Hepatocyte (in vitro differentiated cells): Measurements from ENCODE around the gene ZNF473. TPM values are rescaled to one million over a fixed set of nuclear protein-coding genes. Genes with fewer than 3 reads are reported as not detected.

Experiments used
- DNase-seq: peaks from one replicate; pipeline ENCODE4 v3.0.0-alpha.2; 2016; ENCODE audit warnings: low spot score
- H2AFZ ChIP-seq: fragments of 200-600 bp; sonication (generic); 2 replicates; pipeline ENCODE4 v1.6.0; 2016; ENCODE audit warnings: antibody characterized with exemption, mild to moderate bottlenecking
- H3K27ac ChIP-seq: fragments of 200-600 bp; sonication (generic); 2 replicates; pipeline ENCODE4 v1.5.1; 2016; ENCODE audit warnings: mild to moderate bottlenecking
- H3K27me3 ChIP-seq: fragments of 200-600 bp; sonication (generic); 2 replicates; pipeline ENCODE4 v1.6.1; 2016
- H3K36me3 ChIP-seq: fragments of 200-600 bp; sonication (generic); replicated peaks from 2 replicates; pipeline ENCODE4 v1.5.1; 2016; ENCODE audit warnings: low read depth; ENCODE audit not compliant: insufficient read depth
- H3K4me1 ChIP-seq: fragments of 200-600 bp; sonication (generic); 2 replicates; pipeline ENCODE4 v1.5.1; 2016; ENCODE audit warnings: mild to moderate bottlenecking, moderate library complexity; ENCODE audit not compliant: insufficient read depth
- H3K4me2 ChIP-seq: fragments of 200-600 bp; sonication (generic); 2 replicates; pipeline ENCODE4 v1.6.0; 2016
- H3K4me3 ChIP-seq: fragments of 200-600 bp; sonication (generic); 2 replicates; pipeline ENCODE4 v1.5.1; 2016; ENCODE audit warnings: mild to moderate bottlenecking
- H3K79me2 ChIP-seq: fragments of 200-600 bp; sonication (generic); 2 replicates; pipeline ENCODE4 v1.6.0; 2017; ENCODE audit warnings: mild to moderate bottlenecking
- H3K9me2 ChIP-seq: fragments of 200-600 bp; sonication (generic); replicated peaks from 2 replicates; pipeline ENCODE4 v1.6.0; 2017; ENCODE audit warnings: mild to moderate bottlenecking; ENCODE audit not compliant: insufficient read depth
- H3K9me3 ChIP-seq: fragments of 200-600 bp; sonication (generic); 2 replicates; pipeline ENCODE4 v1.5.1; 2016; ENCODE audit warnings: low read depth, mild to moderate bottlenecking
- H4K20me1 ChIP-seq: fragments of 200-600 bp; sonication (generic); 2 replicates; pipeline ENCODE4 v1.6.0; 2016; ENCODE audit warnings: mild to moderate bottlenecking; ENCODE audit not compliant: insufficient read depth, poor library complexity, severe bottlenecking
- CTCF ChIP-seq: fragments of 200-600 bp; sonication (generic); IDR thresholded peaks from 2 replicates; pipeline ENCODE4 v1.5.1; 2016; ENCODE audit warnings: antibody characterized with exemption, mild to moderate bottlenecking; ENCODE audit not compliant: poor library complexity
- EZH2 ChIP-seq: fragments of 200-600 bp; sonication (generic); IDR thresholded peaks from 2 replicates; pipeline ENCODE4 v1.6.1; 2016; ENCODE audit warnings: antibody characterized with exemption, mild to moderate bottlenecking, borderline replicate concordance
- EZH2phosphoT487 ChIP-seq: fragments of 200-600 bp; sonication (generic); IDR thresholded peaks from one replicate; pipeline ENCODE4 v1.6.1; 2018; ENCODE audit warnings: antibody characterized with exemption, mild to moderate bottlenecking, low read depth, moderate library complexity; ENCODE audit not compliant: unreplicated experiment, severe bottlenecking
- WGBS: methylation state at CpG from one replicate; pipeline ENCODE4 v1.1.6; 2016; ENCODE audit warnings: low lambda C conversion rate; ENCODE audit errors: missing lambda C conversion rate; 5-methylcytosine and 5-hydroxymethylcytosine counted together
- polyA plus RNA-seq: library from polyadenylated mRNA; unstranded; fragments of >200 nt; fragmentation: Nextera tagmentation; extraction: Ambion mirVana; gene quantifications from 2 replicates; pipeline ENCODE4 v1.2.1, GENCODE V29; 2016
- total RNA-seq: library from RNA; depleted of rRNA; stranded (reverse); fragments of >200 nt; gene quantifications from 2 replicates; pipeline ENCODE4 v1.2.3, GENCODE V29; 2014

The ZNF473 gene
- total and polyA plus RNA-seq, 2 experiments from 2014 or later = 4.4 to 5.3 TPM

- Histone ChIP-seq H3K79me2 (peaks cover 37% of the 10 kb centered on the region), H3K4me1 (peaks cover 6% of the 10 kb centered on the region), H3K9me3 (no peaks in the 10 kb centered on the region), H2AFZ (no peak overlapping the region), H4K20me1 (no peaks in the 10 kb centered on the region), H3K27ac (no peak overlapping the region), H3K4me3 (no peak overlapping the region), H3K9me2 (no peaks in the 10 kb centered on the region), H3K27me3 (no peaks in the 10 kb centered on the region), H3K36me3 (no peaks in the 10 kb centered on the region), H3K4me2 (no peak overlapping the region)
- TF ChIP-seq CTCF = no peak
- TF ChIP-seq EZH2 = no peak
- TF ChIP-seq EZH2phosphoT487 = no peak
- no peak for DNase-seq
- WGBS = 98% methylated on average over 11 of the region's 11 CpGs
These were observed 5.1 kb downstream of the ZNF473 start for GRCh38 chr19:50030937-50031336.

- Histone ChIP-seq H2AFZ (no peak overlapping the region), H3K27me3 (no peaks in the 10 kb centered on the region), H3K4me2 (no peak overlapping the region), H4K20me1 (no peaks in the 10 kb centered on the region), H3K4me3 (no peak overlapping the region), H3K9me2 (no peaks in the 10 kb centered on the region), H3K27ac (no peak overlapping the region), H3K4me1 (no peaks in the 10 kb centered on the region), H3K36me3 (no peaks in the 10 kb centered on the region), H3K79me2 (no peaks in the 10 kb centered on the region), H3K9me3 (no peaks in the 10 kb centered on the region)
- DNase-seq = no peak
- WGBS = 97% methylated on average over 3 of the region's 3 CpGs
- no peak for TF ChIP-seq EZH2phosphoT487
- TF ChIP-seq CTCF = no peak
- no peak for TF ChIP-seq EZH2
These were observed 11.1 kb downstream of the ZNF473 start for GRCh38 chr19:50036908-50037307.

GRCh38 chr19:50039968-50040367, 14.2 kb downstream of the ZNF473 start:
- 100% methylated on average over 3 of the region's 3 CpGs for WGBS
- Histone ChIP-seq H3K27me3 (no peaks in the 10 kb centered on the region), H3K27ac (peak overlapping the region; percentile 23), H3K79me2 (no peaks in the 10 kb centered on the region), H3K36me3 (peaks cover 4% of the 10 kb centered on the region), H2AFZ (no peak overlapping the region), H3K9me3 (peaks cover 11% of the 10 kb centered on the region), H3K4me1 (no peaks in the 10 kb centered on the region), H3K4me3 (no peak overlapping the region), H3K9me2 (no peaks in the 10 kb centered on the region), H3K4me2 (no peak overlapping the region), H4K20me1 (no peaks in the 10 kb centered on the region)
- TF ChIP-seq EZH2 (no peak), CTCF (no peak), EZH2phosphoT487 (no peak)
- DNase-seq = no peak

GRCh38 chr19:50040967-50041366, 15.2 kb downstream of the ZNF473 start:
- TF ChIP-seq EZH2phosphoT487 = no peak
- TF ChIP-seq CTCF = no peak
- TF ChIP-seq EZH2 = no peak
- 97% methylated on average over 6 of the region's 6 CpGs for WGBS
- Histone ChIP-seq H3K27ac (no peak overlapping the region), H3K36me3 (peaks cover 4% of the 10 kb centered on the region), H3K4me1 (no peaks in the 10 kb centered on the region), H3K9me3 (peaks cover 17% of the 10 kb centered on the region), H3K4me3 (no peak overlapping the region), H3K79me2 (no peaks in the 10 kb centered on the region), H4K20me1 (no peaks in the 10 kb centered on the region), H3K4me2 (no peak overlapping the region), H2AFZ (no peak overlapping the region), H3K27me3 (no peaks in the 10 kb centered on the region), H3K9me2 (no peaks in the 10 kb centered on the region)
- DNase-seq = no peak
